Breast epithelium (tissue), 3 donors: ENCODE measurements around the gene CRYBG1.

Experiments used
- CTCF ChIP-seq, 3 donors: fragments of 450-650 bp; IDR thresholded peaks; one replicate each; pipeline ENCODE4 v1.5.1; 2016 to 2017; ENCODE audit warnings: antibody characterized with exemption in 3 of 3, mild to moderate bottlenecking in 3 of 3, moderate library complexity in 3 of 3
- POLR2A ChIP-seq: fragments of 450-650 bp; IDR thresholded peaks from one replicate; pipeline ENCODE4 v1.6.1; 2016; ENCODE audit warnings: antibody characterized with exemption, mild to moderate bottlenecking, moderate library complexity

DNA sequence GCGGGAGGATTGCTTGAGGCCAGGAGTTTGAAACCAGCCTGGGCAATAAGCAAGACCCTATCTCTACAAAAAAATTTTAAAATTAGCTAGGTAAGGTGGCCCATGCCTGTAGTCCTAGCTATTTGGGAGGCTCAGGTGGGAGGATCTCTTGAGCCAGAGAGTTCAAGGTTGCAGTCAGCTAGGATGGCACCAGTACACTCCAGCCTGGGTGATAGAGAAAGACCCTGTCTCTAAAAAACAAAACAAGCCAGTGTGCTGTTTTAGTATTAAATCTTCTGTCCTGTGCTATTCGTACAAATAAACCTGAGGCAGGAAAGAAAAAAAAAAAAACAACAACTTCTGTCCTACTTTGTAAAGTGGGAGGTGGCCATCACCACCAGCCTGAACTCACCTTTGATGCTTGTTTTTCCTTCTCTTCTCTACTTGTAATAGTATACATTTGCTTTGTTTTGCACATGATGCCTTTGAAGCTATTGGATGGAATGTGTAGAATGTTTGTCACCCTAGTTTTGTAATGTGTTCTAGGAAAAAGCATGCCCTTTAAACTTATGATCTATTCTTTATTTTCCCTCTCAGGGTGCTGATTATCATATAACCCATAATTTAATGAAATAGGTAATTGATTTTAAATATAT is 102.5 kb downstream of the CRYBG1 start:
- no peak for TF ChIP-seq CTCF (IDR thresholded peaks at IDR 0.05)
- TF ChIP-seq POLR2A, result no peak
